Nephron (organoid): Measurements from ENCODE around the gene MARVELD2.
"Not testable (repeated sequence)": the region's sequence is repeated elsewhere in the genome, so short reads cannot be mapped to it uniquely, and the experiment has no call there.

ENCODE experiments used
- H3K27ac Mint-ChIP-seq, 3 experiments: 2 replicates each; pipeline ENCODE4 v1.8.0; 2020; ENCODE audit warnings: mixed read lengths in 3 of 3, mild to moderate bottlenecking in 2 of 3, moderate library complexity in 1 of 3
- H3K27me3 Mint-ChIP-seq: 2 replicates; pipeline ENCODE4 v1.8.0; 2021; ENCODE audit warnings: low read depth, mild to moderate bottlenecking, moderate library complexity, mixed read lengths
- H3K36me3 Mint-ChIP-seq: 2 replicates; pipeline ENCODE4 v1.8.0; 2020; ENCODE audit warnings: low read depth, mixed read lengths
- H3K4me1 Mint-ChIP-seq: 2 replicates; pipeline ENCODE4 v1.8.0; 2020; ENCODE audit warnings: mixed read lengths
- H3K4me3 Mint-ChIP-seq, 3 experiments: 2 replicates each; pipeline ENCODE4 v1.8.0; 2020; ENCODE audit warnings: mild to moderate bottlenecking in 3 of 3, mixed read lengths in 3 of 3, moderate library complexity in 2 of 3
- H3K9me3 Mint-ChIP-seq: 2 replicates; pipeline ENCODE4 v1.8.0; 2020; ENCODE audit warnings: mixed read lengths
- CTCF ChIP-seq, 3 experiments: fragments of 200-600 bp; sonication (generic); IDR thresholded peaks; one replicate each; pipeline ENCODE4 v1.5.0; 2021; ENCODE audit warnings: antibody characterized with exemption in 3 of 3; ENCODE audit not compliant: unreplicated experiment in 3 of 3

The MARVELD2 gene

GRCh38 chr5:69462170-69462569, 47.3 kb downstream of the MARVELD2 start:
- Mint-ChIP-seq H3K4me3 (no peak overlapping the region), H3K27me3 (no peaks in the 10 kb centered on the region)

GRCh38 chr5:69466375-69466774, 51.5 kb downstream of the MARVELD2 start:
- not testable (repeated sequence) for H3K4me1 Mint-ChIP-seq, H3K9me3 Mint-ChIP-seq, H3K27me3 Mint-ChIP-seq, H3K4me3 Mint-ChIP-seq, H3K36me3 Mint-ChIP-seq, H3K27ac Mint-ChIP-seq

More at GRCh38 chr5:69462170-69462569, 47.3 kb downstream of the MARVELD2 start:
- TF ChIP-seq CTCF (IDR thresholded peaks at IDR 0.05; ENCODE audit: unreplicated experiment in 3 of 3): no peak
- Mint-ChIP-seq H3K9me3 (peaks cover 8% of the 10 kb centered on the region), H3K27ac (no peak overlapping the region), H3K36me3 (no peaks in the 10 kb centered on the region), H3K4me1 (no peaks in the 10 kb centered on the region)

GRCh38 chr5:69467442-69468225, 52.7 kb downstream of the MARVELD2 start:
- Mint-ChIP-seq H3K4me1 (no peaks in the 10 kb centered on the region), H3K9me3 (peaks cover 2% of the 10 kb centered on the region), H3K36me3 (no peaks in the 10 kb centered on the region), H3K27ac (no peak overlapping the region), H3K27me3 (no peaks in the 10 kb centered on the region), H3K4me3 (no peak overlapping the region)
- no peak for TF ChIP-seq CTCF (IDR thresholded peaks at IDR 0.05; ENCODE audit: unreplicated experiment in 3 of 3)

- Mint-ChIP-seq H3K9me3 (peaks cover 2% of the 10 kb centered on the region), H3K36me3 (no peaks in the 10 kb centered on the region), H3K27me3 (no peaks in the 10 kb centered on the region), H3K27ac (no peak overlapping the region), H3K4me3 (no peak overlapping the region), H3K4me1 (no peaks in the 10 kb centered on the region)
- TF ChIP-seq CTCF (IDR thresholded peaks at IDR 0.05; ENCODE audit: unreplicated experiment in 3 of 3): no peak
Observed at GRCh38 chr5:69468631-69469030, 53.7 kb downstream of the MARVELD2 start.

GRCh38 chr5:69471516-69471915, 56.6 kb downstream of the MARVELD2 start:
- H3K27me3 Mint-ChIP-seq, H3K27ac Mint-ChIP-seq: not testable (repeated sequence)

GRCh38 chr5:69472535-69473143, 57.7 kb downstream of the MARVELD2 start:
- H3K9me3 Mint-ChIP-seq, H3K4me1 Mint-ChIP-seq, H3K27me3 Mint-ChIP-seq, H3K27ac Mint-ChIP-seq, H3K4me3 Mint-ChIP-seq, H3K36me3 Mint-ChIP-seq: not testable (repeated sequence)

More at GRCh38 chr5:69471516-69471915, 56.6 kb downstream of the MARVELD2 start:
- H3K36me3 Mint-ChIP-seq, H3K9me3 Mint-ChIP-seq, H3K4me1 Mint-ChIP-seq, H3K4me3 Mint-ChIP-seq: not testable (repeated sequence)

GRCh38 chr5:69477170-69477569, 62.3 kb downstream of the MARVELD2 start:
- Mint-ChIP-seq H3K4me1 (no peaks in the 10 kb centered on the region), H3K4me3 (no peak overlapping the region), H3K27ac (no peak overlapping the region), H3K36me3 (no peaks in the 10 kb centered on the region), H3K9me3 (no peaks in the 10 kb centered on the region), H3K27me3 (no peaks in the 10 kb centered on the region)
- no peak for TF ChIP-seq CTCF (IDR thresholded peaks at IDR 0.05; ENCODE audit: unreplicated experiment in 3 of 3)

GRCh38 chr5:69478296-69478695, 63.4 kb downstream of the MARVELD2 start:
- H3K27ac Mint-ChIP-seq, H3K9me3 Mint-ChIP-seq, H3K27me3 Mint-ChIP-seq, H3K4me3 Mint-ChIP-seq, H3K36me3 Mint-ChIP-seq, H3K4me1 Mint-ChIP-seq: not testable (repeated sequence)
